Femur (tissue), 1 donor: ENCODE results near the gene PRXL2A.

Experiments used
- DNase-seq: peaks from one replicate; pipeline ENCODE4 v3.0.0-alpha.2; 2017

The PRXL2A gene

GRCh38 chr10:80462299-80462980, 54.1 kb downstream of the PRXL2A start:
- DNase-seq: no peak

- no peak for DNase-seq
Measured at GRCh38 chr10:80462981-80463741, 54.8 kb downstream of the PRXL2A start.

DNA sequence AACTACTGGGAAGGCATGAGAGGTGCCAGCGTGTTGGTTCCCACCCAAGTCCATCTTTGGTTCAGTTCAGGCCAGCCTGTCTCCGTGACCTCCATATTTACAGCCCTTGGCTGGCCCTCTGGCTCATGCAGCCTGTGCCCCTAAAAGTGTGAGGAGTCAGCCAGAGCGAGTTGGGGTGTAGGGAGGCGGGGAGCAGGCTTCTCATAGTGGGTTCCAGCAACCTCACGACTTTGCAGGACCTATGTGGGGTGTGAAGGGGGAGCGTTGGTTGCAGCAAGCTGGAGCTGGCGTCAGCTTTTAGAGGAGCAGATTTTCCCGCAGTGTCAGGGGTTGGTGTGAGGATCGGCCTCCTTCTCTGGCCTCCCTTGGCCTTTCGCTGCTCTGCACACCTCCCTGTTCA, 55.5 kb downstream of the PRXL2A start:
- no peak for DNase-seq

DNA sequence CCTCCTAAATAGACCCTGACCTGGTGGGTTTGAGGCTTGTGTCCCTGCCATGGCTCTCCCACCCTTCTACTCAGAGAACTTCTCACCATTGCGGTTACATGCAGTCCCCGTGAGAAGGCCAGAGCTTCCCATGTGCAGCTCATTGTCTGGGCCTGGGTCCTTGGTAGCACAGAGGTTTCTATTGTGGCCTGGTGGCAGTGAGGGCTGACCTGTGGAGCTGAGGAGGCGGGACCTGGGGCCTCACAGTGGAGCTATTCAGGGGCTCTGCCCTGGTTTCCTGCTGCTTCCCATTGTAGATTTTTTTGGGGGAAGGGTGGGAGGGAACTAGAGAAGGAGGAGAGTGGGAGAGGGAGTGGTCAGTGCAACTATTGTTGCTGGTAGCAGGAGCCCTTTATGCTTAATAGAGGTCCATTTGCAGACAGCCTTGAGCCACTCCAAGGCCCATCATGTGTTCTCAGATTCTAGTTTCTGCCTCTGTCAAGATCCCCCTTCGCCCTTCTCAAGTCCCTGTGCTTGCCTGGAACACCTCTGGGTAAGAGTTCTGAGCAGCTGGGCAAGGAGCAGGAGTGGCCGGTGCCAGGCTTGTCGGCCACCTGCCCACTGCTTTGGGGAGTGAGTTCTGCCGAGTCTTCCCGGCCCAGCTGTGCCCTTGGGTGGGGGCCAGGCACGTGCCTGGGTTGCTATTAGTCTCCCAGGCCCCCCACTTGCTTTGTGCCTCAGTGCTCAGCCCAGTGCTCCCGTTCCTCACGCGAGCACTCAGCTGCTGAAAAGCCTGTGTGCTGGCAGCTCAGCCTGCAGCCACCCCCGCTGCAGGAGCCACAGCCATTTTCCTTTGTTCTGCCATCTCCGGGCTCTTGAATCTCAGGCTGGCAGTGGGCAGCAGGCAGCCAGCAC, 56.5 kb downstream of the PRXL2A start:
- DNase-seq: peak; percentile 64

- DNase-seq: no peak
Measured at GRCh38 chr10:80465451-80465835, 57.1 kb downstream of the PRXL2A start.

GRCh38 chr10:80465839-80466590, 57.7 kb downstream of the PRXL2A start:
- no peak for DNase-seq

DNA sequence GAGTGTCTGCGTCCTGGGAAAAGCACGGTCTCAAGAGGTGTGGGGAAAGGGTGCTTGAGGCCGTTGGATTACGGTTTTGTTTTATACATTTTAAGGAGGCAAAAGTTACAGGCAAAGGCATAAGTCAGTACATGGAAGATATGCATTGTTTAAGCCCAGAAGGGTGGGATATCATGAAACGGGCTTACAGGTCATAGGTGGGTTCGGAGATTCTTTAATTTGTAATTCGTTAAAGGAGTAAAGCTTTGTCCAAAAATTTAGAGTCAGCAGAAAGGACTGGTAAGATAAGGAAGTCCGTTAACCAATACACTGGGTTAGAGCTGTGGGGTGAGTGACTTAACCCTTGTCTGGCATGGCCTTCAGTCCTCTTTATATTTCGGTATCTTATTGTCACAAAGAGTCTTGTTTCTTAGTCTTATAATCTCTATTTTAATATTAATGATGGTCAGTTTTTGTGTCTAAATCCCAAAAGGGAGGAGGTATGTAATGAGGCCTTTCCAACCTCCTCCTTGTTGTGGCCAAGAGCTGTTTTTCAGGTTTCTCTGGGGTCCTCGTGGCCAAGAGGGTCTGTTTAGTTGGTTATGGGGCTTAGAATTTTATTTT, 58.5 kb downstream of the PRXL2A start:
- no peak for DNase-seq

DNA sequence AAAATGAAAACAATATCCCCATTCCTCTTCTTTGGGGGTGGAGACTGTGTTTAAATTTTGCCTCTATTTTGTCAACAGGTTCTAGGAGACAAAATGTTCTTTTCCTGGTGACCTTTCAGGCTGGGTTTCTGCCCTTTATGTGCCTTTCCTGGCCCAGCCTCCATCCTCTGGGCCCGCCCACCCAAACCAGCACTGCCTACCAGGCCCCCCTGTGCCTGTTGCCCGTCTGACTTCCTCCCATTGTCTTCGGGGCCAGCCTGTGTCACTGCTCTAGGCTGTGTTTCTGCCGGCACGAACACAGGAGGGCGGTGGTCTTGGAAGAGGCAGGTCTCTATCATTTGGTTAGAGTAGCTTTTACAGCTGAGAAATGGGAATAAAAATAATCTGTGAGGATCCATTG, 59.7 kb downstream of the PRXL2A start:
- DNase-seq: no peak

DNA sequence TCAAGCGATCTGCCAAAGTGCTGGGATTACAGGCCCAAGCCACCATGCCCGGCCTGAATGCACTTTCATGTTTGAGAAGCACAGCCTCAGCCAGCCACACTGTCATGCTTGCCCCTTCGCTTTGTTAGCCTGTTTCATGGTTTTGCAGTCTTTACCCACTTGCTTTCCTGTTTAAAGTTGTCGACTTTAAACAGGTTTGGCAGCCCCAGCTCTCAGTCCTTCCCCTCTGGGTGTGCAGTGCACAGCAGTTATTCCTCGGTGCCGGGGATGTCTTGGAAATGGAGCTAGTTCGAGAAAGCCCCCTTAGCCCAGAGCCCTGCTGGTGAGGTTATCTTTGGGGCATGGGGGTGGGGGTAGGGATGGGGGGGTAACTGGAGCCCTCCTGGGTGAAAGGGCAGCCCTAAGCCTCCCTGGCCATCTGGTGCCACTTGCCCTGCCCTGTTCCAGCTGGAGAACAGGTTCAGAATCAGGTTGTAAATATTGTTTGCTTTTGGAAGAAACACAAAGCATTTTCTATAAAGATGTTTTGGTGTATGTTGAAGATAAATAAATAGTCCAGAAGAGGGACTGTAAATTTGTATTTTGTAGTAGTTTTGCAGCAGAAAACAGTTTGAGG, 60.6 kb downstream of the PRXL2A start:
- no peak for DNase-seq

DNA sequence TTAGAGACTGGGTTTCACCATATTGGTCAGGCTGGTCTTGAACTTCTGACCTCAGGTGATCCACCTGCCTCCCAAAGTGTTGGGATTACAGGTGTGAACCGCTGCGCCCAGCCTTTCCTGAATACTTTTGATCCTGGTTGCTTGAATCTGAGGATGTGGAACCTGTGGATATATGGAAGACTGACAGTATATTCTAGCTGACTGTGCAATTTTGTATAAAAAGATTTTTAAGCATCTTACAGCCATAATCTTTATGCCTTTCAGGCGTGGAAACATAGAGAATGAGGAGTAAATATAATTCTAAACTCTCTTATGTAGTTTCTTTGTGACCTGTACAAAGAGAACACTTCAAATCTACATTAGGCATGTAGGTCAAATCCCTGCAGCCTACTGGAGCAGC, 61.9 kb downstream of the PRXL2A start:
- no peak for DNase-seq

- DNase-seq: no peak
Measured at GRCh38 chr10:80471001-80471400, 62.6 kb downstream of the PRXL2A start.

DNA sequence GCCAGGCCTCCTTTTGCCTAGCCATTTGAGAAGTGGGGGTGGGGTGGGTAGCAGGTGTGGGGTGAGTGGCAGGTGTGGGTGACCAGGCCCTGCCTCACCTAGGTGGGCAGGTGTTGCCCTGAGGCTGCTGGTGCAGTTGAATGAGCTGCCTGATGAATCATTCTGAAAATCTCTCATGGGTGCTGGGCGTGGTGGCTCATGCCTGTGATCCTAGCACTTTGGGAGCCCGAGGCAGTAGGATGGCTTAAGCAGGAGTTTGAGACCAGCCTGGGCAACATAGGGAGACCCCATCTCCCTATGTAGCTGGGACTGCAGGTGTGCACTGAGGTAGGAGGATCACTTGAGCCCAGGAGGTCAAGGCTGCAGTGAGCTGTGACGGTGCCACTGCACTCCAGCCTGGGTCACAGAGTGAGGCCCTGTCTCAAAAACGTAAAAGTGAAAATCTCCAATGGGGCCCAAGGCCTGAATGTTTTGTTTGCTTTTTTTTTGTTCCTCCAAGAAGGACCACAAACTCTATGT, 63.4 kb downstream of the PRXL2A start:
- no peak for DNase-seq

DNA sequence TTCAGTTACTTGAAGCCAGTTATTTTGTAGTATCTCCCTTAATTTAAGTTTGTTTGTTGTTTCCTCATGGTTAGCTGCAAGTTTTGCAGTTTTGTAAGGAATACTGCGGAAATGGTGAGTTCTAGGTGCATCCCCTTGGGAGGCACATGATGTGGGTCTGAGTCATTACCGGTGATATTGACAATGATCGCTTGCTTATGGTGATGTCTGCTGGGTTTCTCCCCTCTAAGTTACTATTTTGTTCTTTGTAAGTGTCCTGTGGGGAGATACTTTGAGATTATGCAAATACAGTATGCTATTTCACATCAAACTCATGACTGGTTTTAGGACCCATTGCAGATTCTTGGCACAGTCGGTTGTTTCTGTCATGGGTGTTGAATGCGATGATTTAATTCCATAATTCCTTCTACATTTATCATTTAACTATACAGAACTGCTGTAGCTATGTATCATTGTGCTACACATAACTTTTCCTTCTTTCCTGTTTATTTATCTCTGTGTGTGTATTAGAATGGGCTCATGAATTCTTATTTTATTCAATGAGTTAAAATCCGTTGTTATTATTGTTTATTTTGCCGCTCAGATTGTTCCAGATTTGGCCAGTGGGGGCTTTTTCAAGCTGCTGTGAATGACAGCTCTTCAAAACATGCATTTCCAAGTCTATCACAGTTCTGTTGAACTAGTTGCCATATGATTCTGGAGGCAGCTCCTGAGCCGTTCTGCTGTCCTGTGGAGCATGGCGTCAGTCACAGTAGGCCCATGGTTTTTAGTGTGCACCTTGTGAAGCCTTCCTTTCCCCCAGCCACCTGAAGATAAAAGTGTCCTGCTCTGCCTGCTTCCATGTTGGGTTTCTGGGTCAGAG, 64.1 kb downstream of the PRXL2A start:
- no peak for DNase-seq

DNA sequence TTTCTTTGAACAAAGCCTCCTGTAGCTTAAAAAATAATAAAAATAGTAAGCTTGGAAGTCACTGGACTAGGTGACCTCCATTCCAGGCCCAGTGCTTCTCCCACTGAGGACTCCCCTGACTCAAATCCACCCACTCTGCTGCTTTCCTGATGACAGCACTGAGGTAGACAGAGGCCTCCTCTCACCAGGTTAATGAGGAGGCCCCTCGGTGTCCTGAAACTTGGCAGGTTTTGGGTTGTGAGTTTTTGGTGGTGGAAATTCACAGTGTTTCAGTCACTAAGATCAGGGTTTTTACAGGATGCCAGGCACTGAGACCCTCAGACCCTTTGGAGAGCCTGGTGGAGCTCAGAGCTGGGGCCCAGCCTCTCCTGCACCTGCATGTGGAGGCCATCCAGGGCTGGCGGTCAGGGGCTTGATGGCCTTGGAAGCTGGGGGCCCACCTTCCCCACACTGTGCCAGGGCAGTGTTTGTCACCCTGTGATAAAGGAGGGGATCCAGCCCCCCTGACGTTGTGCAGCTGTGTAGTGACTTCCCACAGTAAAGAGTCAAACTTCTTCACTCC, 64.8 kb downstream of the PRXL2A start:
- DNase-seq: no peak

GRCh38 chr10:80473692-80474596, 65.6 kb downstream of the PRXL2A start:
- no peak for DNase-seq

GRCh38 chr10:80474597-80474910, 66.2 kb downstream of the PRXL2A start:
- DNase-seq: peak; percentile 13

DNA sequence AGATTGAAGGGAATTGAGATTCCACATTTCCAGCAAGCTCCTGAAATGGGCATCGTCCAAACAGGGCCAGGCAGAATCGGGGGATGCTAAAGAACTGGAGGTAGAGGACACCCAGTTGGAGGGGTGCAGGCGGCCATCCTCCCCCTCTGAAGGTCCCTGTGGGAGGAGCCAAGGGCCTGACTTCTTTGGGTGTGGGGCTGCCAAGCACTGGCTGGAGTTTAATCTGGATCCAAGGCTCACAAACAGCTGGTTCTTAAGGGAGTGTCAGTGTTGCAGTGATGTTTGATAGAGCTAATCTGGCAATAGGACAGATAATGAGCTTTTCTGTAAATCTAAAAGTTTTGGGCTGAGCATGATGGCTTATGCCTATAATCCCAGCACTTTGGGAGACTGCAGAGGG, 66.6 kb downstream of the PRXL2A start:
- peak; percentile 14 for DNase-seq

- DNase-seq: peak; percentile 2
Measured at GRCh38 chr10:80475641-80476040, 67.3 kb downstream of the PRXL2A start.

GRCh38 chr10:80476685-80477084, 68.3 kb downstream of the PRXL2A start:
- DNase-seq: peak; percentile 26
